Heart right ventricle (tissue), 16 donors: ENCODE results near the gene FAM204A. TPM values are rescaled to one million over a fixed set of nuclear protein-coding genes. Genes with fewer than 3 reads are reported as not detected.

ENCODE experiments used
- ATAC-seq, 8 donors: fragments of 200-7000 bp; cut with Tn5 transposase; one replicate each; pipeline ENCODE4 v1.9.1; 2020; ENCODE audit warnings: mild to moderate bottlenecking in 8 of 8, moderate library complexity in 8 of 8, moderate number of reproducible peaks in 1 of 8
- DNase-seq, 2 donors: peaks; one replicate each; pipeline ENCODE4 v3.0.0-alpha.2; 2020
- H3K27ac ChIP-seq, 10 donors: fragments of 200-600 bp; sonication (generic) in 2 of 10; one replicate each; pipeline versions ENCODE4 v1.5.0 to v1.8.0; 2020 to 2022; ENCODE audit warnings: mild to moderate bottlenecking in 3 of 10
- H3K27me3 ChIP-seq, 7 donors: fragments of 200-600 bp; one replicate each; pipeline ENCODE4 v1.8.0; 2021 to 2022; ENCODE audit warnings: mild to moderate bottlenecking in 2 of 7
- H3K36me3 ChIP-seq, 9 donors: fragments of 200-600 bp; sonication (generic) in 1 of 9; one replicate each; pipeline versions ENCODE4 v1.5.0 to v1.8.0; 2020 to 2022; ENCODE audit warnings: mild to moderate bottlenecking in 2 of 9
- H3K4me1 ChIP-seq, 9 donors: fragments of 200-600 bp; sonication (generic) in 1 of 9; one replicate each; pipeline versions ENCODE4 v1.5.0 to v1.8.0; 2020 to 2022; ENCODE audit warnings: mild to moderate bottlenecking in 4 of 9
- H3K4me3 ChIP-seq, 10 donors: fragments of 200-600 bp; sonication (generic) in 2 of 10; one replicate each; pipeline versions ENCODE4 v1.5.0 to v1.8.0; 2020 to 2022; ENCODE audit warnings: mild to moderate bottlenecking in 7 of 10, moderate library complexity in 2 of 10
- H3K9me3 ChIP-seq, 11 donors: fragments of 200-600 bp in 10 of 11; sonication (generic) in 2 of 11; one replicate each; pipeline versions ENCODE4 v1.5.0 to v1.8.0; 2013 to 2022; ENCODE audit warnings: mild to moderate bottlenecking in 2 of 11, control low read depth in 1 of 11, moderate library complexity in 1 of 11
- WGBS, 2 donors: extraction: QIAGEN DNeasy Blood & Tissue Kit; methylation state at CpG; one replicate each; pipeline ENCODE4 v1.1.7; 2013; ENCODE audit warnings: inconsistent platforms in 1 of 2; 5-methylcytosine and 5-hydroxymethylcytosine counted together
- intact Hi-C, 10 donors: fragments of 100-400 bp; cut with DNase I; formaldehyde crosslinking; loops; one replicate each; pipeline versions ENCODE4 v1.11.1 to v1.14.2; 2022
- polyA plus RNA-seq, 2 donors: library from polyadenylated mRNA; stranded (reverse); fragments of 200-250 nt; gene quantifications; one replicate each; pipeline ENCODE4 v1.2.3, GENCODE V29; 2013
- total RNA-seq, 10 donors: library from RNA; stranded (reverse); fragmentation: NEBNext Ultra II Directional in 3 of 10; extraction: Animal tissue kit (Norgen Biotek cat#: 25700) in 3 of 10; gene quantifications; one replicate each; pipeline versions ENCODE4 v1.2.1 to v1.2.4, GENCODE V29; 2021 to 2023
- TF ChIP-seq, protein P1 (sequence below), 9 donors: fragments of 200-600 bp; sonication (generic) in 2 of 9; IDR thresholded peaks; one replicate each; pipeline versions ENCODE4 v1.5.0 to v1.8.0; 2021 to 2022; ENCODE audit warnings: antibody characterized with exemption in 9 of 9, mild to moderate bottlenecking in 5 of 9, moderate library complexity in 1 of 9
- donor health status: Arrhythmogenic right ventricular cardiomyopathy.
- donor health status: ischemic (EF 13 %, LVEDD 7.1; RV severe dilation, severe dysfunction).
- donor health status: healthy with polysubstance abuse.
- donor health status: DM: no; HTN: yes; CAD: no.
- donor health status: DM: no; HTN: no; CAD: no.
- donor health status: ischemic (EF 25% LVEDD 6.9; RV normal size, moderate dysfunction).
- donor health status: ischemic (EF 25% LVEDD 5.7; RV mildly dilated, moderate dysfunction).
- donor health status: healthy.
- donor health status: DM: yes; HTN: yes; CAD: no.
- donor health status: Ischemic cardiomyopathy.
- donor health status: ischemic (EF 35%, LVEDD 5.7; RV mildly dilated, moderate dysfunction).
- donor health status: nonischemic (EF 11% LVEDD 7.7; RV severe dilation, severe dysfunction).
- donor health status: DM: yes; HTN: yes; CAD: no.
- donor health status: PGD.
- donor health status: ischemic (EF 29% LVEDD 5.4; RV normal size, mild dysfunction).
- donor health status: nonischemic (EF 23%, LVEDD 6.1; RV moderate dilation, normal function).

Gene FAM204A
- total and polyA plus RNA-seq, 12 donors = 29.0 to 77.7 (median 62.9) TPM

DNA sequence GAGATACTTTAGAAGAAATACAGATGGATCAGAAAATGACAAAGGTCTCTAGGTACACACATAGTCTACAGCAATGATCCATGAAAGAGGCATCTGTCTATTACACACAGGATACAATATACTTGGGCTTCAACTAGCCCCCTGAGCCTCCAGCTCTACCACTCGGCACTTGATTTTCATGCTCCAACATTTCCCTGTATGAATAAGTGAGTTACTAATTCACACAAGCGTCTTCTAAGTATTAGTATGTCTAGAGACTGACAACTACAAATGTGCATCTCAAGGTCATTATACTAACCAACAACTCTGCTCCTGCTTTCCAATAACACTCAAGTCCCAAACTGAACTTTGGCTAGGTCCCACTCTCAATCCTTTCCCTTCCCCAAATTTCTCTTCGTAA lies 8.3 kb downstream of the FAM204A start:
- WGBS, 2 donors = 94 to 96% methylated on average over 3 of the region's 3 CpGs
- peaks cover 0 to 33% (median 23%) of the 10 kb centered on the region in 9 donors for H3K4me1 ChIP-seq
- H3K4me3 ChIP-seq = no peak overlapping the region
- no peak overlapping the region for H3K27ac ChIP-seq
- H3K36me3 ChIP-seq = peaks cover 0 to 98% (median 11%) of the 10 kb centered on the region in 9 donors
- DNase-seq = no peak
- TF ChIP-seq, protein P1, sequence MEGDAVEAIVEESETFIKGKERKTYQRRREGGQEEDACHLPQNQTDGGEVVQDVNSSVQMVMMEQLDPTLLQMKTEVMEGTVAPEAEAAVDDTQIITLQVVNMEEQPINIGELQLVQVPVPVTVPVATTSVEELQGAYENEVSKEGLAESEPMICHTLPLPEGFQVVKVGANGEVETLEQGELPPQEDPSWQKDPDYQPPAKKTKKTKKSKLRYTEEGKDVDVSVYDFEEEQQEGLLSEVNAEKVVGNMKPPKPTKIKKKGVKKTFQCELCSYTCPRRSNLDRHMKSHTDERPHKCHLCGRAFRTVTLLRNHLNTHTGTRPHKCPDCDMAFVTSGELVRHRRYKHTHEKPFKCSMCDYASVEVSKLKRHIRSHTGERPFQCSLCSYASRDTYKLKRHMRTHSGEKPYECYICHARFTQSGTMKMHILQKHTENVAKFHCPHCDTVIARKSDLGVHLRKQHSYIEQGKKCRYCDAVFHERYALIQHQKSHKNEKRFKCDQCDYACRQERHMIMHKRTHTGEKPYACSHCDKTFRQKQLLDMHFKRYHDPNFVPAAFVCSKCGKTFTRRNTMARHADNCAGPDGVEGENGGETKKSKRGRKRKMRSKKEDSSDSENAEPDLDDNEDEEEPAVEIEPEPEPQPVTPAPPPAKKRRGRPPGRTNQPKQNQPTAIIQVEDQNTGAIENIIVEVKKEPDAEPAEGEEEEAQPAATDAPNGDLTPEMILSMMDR (IDR thresholded peaks at IDR 0.05) = no peak
- no peaks in the 10 kb centered on the region for H3K27me3 ChIP-seq
- ATAC-seq = no peak
- intact Hi-C loops = loop anchor here in 1 of 10 donors (10.0 kb wide), 1 partner anchor 289 kb away; the partner anchor contains the start of gene RAB11FIP2
- no peaks in the 10 kb centered on the region for H3K9me3 ChIP-seq

DNA sequence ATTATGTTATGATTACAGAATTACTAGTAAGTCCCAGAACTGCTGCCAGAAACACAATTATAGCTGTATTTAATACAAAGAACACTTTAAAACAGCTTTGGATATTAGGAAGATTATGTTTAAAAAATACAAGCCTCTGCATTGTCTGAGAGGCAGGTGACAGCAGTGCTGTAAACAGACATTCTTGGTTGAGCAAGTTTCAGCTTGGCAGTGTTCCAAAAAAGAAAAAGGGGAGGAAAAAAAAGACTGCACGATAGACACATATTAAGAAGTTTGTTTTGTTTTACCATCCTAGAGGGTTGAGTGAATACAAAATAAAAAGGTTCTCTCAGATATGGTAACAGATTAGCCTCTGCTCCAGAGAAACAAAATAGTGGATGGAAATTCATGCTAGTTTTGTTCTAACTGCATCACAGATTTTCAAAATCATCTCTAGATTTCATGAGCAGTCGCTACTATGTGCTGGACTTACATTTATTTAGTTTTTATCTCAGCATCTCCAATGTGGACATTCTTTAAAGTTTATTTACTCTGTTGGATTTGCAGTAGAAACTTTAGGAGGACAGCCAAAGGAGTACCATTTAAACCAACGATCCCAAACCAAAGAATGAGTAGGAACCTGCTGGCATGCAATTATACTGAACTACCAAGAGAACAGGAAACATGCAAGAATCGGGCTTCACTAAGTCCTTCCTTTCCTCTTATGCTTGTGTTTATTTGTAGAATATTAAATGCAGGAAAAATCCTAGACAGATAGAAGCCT lies 9.0 kb downstream of the FAM204A start:
- Histone ChIP-seq H3K4me3 (no peak overlapping the region), H3K4me1 (peaks cover 0 to 26% (median 17%) of the 10 kb centered on the region in 9 donors), H3K36me3 (peaks cover 0 to 100% (median 12%) of the 10 kb centered on the region in 9 donors), H3K9me3 (no peaks in the 10 kb centered on the region), H3K27me3 (no peaks in the 10 kb centered on the region), H3K27ac (no peak overlapping the region)
- intact Hi-C loops = loop anchor here in 1 of 10 donors (10.0 kb wide), 1 partner anchor 288 kb away; the partner anchor contains the start of gene RAB11FIP2
- 53 to 60% methylated on average over 4 of the region's 4 CpGs for WGBS, 2 donors
- no peak for DNase-seq
- peak in 1 of 8 donors; percentile 41 for ATAC-seq
- TF ChIP-seq, protein P1 (IDR thresholded peaks at IDR 0.05) = no peak

DNA sequence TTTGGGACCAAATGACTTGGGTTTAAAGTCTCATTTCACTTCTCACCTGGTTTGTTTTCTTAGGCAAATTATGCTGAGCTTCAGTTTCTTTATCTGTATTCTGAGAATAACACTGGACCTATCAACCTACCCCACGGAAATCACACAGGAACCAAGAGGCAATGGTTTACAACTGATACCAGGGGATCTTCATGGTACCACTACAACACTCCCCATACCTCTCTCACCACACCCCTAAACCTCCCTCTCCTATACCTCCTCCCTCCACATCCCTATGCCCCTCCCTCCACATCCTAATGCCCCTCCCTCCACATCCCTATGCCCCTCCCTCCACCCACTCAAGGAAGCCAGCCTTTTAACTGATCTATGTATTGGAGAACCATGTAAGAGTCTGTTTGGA lies 9.9 kb downstream of the FAM204A start:
- Histone ChIP-seq H3K36me3 (peaks cover 0 to 100% (median 21%) of the 10 kb centered on the region in 9 donors), H3K4me3 (no peak overlapping the region), H3K4me1 (peaks cover 0 to 17% (median 8%) of the 10 kb centered on the region in 9 donors), H3K27ac (no peak overlapping the region), H3K9me3 (no peaks in the 10 kb centered on the region), H3K27me3 (no peaks in the 10 kb centered on the region)
- no peak for ATAC-seq
- TF ChIP-seq, protein P1 (IDR thresholded peaks at IDR 0.05) = no peak
- DNase-seq = no peak
- intact Hi-C loops = loop anchor here in 1 of 10 donors (10.0 kb wide), 1 partner anchor 287 kb away; the partner anchor contains the start of gene RAB11FIP2
- 74 to 89% methylated on average over 1 of the region's 1 CpG for WGBS, 2 donors

DNA sequence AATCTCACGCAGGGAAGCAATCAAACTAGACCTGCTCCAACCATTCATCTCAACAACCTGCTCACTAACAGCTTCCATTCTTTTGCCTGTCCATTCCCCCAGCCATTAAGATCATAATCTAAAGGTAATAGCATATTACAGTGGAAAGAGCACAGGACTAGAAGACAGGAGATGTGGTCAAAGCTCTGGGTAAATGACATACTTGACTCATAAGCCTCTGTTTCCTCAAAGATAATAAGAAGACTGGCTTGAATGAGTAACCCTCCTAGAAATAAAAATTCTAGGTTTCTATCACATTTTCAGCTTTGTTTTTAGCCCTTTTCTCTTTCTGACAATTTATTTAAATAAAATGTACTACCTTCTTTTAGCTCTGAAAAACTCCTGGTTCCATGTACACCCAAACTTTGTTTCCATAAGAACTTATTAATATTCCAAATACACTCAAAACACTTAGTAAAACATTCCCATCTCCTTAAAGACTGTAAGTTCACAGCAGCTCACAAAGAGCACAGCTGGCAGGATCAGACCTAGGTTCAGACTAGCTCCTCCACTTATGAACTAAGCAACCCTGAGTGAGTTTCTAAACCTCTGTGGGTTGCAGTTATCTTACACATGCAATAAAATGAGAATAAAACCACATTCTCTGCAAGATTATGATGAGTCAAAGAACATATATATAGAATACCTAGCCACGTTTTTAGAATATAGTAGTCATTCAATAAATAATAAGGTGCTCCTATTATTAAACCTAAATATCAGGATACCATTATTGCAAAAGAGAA lies 11.6 kb downstream of the FAM204A start:
- peaks cover 0 to 14% (median 6%) of the 10 kb centered on the region in 9 donors for H3K4me1 ChIP-seq
- H3K4me3 ChIP-seq = no peak overlapping the region
- no peaks in the 10 kb centered on the region for H3K9me3 ChIP-seq
- TF ChIP-seq, protein P1 (IDR thresholded peaks at IDR 0.05) = no peak
- no peak for ATAC-seq
- intact Hi-C loops = loop anchor here in 1 of 10 donors (10.0 kb wide), 1 partner anchor 286 kb away; the partner anchor contains the start of gene RAB11FIP2
- 95 to 96% methylated on average over 2 of the region's 2 CpGs for WGBS, 2 donors
- no peak overlapping the region for H3K27ac ChIP-seq
- no peak for DNase-seq
- no peaks in the 10 kb centered on the region for H3K27me3 ChIP-seq
- H3K36me3 ChIP-seq = peaks cover 0 to 100% (median 28%) of the 10 kb centered on the region in 9 donors
